Hematopoietic multipotent progenitor cell (in vitro differentiated cells): ENCODE results near the gene NOTCH3. TPM values are rescaled to one million over a fixed set of nuclear protein-coding genes. Genes with fewer than 3 reads are reported as not detected.
A peak's percentile ranks its signal among the peaks of the same experiment; 100 is the strongest.

Experiments
- DNase-seq, 3 donors: peaks; one replicate each; pipeline ENCODE4 v3.0.0-alpha.2; 2011 to 2015; ENCODE audit warnings: low read depth in 2 of 3, low spot score in 2 of 3
- total RNA-seq: library from RNA; depleted of rRNA; stranded (reverse); fragments of >200 nt; gene quantifications from one replicate; pipeline ENCODE4 v1.2.3, GENCODE V29; 2012

Gene NOTCH3
- total RNA-seq, 1 donor, result 7.5 TPM

DNA sequence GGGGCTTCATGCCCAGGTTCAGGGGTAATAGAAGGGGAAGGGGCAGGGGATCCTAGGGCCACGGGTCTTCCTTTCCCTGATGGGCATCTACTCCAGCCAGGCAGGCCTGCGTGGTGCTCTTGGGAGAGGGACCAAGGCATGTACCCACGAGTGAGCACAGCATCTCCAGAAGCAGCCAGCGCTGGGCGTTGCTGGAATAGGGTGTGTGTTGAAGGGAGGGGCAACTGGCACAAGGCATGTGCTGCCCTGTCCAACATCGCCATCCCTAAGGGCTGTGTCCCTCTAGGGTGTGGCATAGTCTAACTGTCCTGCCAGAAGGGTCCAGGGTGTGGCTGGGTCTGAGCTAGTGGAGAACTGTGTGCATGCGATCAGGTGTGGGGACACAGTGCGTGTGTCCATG is 2.9 kb downstream of the NOTCH3 start:
- DNase-seq, result no peak

DNA sequence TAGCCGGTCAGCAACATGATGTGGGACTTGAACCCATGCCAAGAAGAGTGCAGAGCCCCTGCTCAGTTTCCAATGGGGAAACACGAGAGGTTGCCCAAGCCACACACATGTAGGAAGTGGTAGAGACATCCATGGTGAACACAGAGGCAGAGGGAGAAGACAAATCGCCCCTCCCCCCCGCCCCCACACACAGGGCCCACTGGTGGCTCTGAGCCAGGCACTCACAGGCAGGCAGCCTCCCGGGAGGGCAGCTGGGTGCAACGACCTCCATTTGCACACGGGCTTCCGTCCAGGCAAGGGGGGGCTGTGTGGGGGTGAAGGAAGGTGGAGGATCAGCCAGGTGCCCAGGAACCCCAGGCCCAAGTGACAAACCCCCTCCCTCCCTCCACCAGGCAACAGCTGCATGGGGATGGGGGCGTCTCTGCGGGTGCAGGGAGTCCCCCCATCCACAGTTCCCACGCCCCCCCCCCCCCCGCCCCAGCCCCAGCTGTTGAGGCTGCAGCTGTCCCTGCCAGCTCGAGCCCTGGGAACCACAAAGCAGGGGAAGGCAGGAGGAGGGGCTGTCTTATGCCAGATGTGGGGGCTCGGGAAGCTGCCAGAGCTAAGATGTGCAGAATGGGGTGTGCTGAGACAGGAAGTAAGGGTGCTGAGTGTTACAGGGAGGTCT is 3.4 kb downstream of the NOTCH3 start:
- peak in 2 of 3 donors; percentile 84 to 91 for DNase-seq

DNA sequence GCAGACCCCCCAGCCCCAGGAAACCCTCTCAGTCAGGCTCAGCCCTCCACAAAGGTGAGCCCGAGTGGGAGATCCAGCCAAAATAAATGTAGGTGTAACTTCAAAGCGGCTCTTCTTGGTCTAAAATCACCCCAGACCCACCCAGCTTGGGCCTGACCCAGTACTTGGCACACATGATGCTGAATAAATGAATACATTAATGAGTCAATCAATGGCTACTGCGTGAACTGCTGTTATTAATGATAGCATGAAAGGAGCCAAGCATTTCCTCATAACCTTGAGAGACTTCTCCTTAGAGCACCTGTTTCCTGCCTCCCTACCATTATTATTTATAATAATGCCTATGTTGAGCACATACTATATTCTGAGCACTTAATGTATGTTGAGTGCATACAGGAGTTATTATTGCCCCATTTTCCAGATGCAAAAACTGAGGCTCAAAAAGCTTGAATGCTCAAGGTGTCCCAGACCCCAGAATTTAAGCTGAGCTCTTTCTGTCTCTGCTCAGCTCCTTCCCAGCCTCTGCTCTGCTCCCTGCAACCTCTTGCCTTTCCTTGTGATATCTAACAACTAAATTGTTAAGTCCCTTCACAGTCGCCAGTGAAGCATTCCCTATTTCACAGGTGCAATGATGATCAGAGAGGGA is 4.3 kb downstream of the NOTCH3 start:
- peak in 1 of 3 donors; percentile 39 for DNase-seq

DNA sequence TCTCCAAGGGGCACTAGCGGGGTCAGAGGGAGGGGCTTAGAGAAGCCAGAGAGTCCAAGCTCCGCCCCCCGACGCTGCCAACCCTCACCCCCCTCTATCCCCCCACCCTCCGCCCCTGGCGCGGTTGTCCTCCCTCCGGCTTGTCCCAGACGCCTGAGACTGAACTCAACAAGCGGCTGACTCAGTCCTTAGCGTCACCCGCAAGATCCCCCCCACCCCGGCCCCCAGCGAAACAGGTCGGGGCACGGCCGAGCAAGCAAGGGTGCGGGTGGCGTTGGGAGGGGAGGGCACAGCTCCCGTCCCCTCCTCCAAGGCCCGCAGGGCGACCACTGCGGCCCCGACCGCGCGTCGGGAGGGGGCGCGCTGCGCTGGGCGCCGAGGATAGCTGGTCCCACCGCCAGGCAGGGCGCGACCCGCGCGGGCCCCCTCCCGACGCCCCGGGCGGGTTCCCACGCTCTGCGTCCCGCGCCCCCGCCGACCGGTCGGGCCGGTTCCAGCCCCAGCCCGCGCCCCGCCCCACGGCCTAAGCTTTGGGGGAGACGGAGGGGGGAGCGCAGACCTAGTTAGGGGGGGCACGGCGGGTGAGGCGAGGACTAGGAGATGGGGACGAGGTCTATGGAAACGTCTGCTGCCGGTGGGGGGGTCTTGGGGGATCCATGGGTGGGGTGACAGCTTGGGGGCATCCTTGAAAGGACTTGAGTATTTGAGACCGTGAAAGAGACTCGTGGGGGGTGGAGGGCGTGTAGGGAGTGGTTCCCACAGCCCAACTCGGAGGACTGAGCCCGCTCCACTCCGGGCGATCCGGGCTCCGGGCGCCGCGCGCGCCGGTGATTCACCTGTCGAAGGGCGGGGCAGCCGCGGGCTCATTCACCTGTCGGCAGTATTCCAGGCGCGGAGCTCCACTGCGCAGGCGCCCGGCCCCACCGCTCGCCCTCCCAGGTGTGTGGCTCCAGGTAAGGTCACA is 5.1 kb downstream of the NOTCH3 start:
- peak in 2 of 3 donors; percentile 73 to 79 for DNase-seq

DNA sequence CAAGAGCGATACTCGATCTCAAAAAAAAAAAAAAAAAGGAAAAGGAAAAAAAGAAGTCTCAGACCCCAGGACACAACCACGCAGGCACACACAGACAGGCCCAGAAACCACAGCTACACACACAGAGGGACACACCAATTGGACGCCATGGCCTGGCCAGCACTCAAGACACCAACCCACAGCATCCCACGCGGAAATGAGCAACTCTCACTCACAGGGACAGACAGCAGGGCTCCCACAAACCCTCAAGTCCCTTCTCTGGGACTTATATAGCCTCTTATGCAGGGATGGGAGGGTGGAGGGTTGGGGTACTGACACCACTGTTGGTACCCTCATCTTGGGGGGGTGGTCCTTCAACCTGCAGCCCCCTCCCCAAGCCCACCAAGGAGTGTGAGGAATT is 5.9 kb downstream of the NOTCH3 start:
- DNase-seq, result peak in 1 of 3 donors; percentile 29

DNA sequence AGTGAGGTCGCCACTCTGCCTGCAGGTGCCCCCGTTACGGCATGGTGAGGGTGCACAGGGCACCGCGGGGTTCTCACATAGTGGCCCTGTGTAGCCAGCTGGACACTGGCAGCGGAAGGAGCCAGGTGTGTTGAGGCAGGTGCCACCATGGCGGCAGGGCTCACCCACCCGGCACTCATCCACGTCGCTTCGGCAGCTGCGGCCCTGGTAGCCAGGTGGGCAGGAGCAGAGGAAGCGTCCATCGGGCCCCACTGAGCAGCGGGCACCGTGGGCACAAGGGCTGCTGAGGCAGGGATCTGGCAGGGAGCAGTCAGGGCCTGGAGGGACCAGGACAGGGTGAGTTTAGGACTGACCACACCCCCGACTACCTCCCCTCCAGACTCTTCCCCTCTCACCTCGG is 8.8 kb downstream of the NOTCH3 start:
- DNase-seq, result no peak

DNA sequence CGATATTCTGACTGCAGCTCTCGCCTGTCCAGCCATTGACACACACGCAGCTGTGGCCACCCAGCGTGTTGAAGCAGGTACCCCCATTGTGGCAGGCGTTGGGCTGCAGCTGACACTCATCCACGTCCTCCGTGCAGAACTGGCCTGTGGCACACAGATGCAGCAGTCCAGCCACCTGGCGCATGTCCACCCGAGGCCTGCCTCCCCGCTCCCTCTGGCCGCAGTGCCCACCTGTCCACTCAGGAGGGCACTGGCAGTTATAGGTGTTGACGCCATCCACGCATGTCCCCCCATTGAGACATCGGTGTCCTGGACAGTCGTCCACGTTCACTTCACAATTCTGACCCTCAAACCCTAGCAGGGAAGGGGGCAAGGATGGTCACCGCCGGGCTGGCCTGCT is 9.3 kb downstream of the NOTCH3 start:
- no peak for DNase-seq

DNA sequence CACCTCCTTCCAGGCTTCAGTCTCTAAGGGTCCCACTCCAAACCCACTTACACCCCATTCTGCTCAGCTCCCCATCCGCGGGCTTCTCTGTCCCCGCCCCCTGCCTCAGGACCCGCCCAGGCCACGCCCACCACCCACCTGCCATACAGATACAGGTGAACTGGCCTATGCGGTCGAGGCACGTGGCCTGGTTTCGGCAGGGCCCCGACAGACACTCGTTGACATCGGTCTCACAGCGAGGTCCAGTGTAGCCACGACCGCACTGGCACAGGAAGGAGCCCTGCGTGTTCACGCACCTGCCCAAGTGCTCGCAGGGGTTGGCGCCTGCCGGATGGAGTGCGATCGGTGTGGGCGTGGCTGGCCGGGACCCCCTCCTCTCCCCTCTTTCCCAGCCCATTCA is 11.9 kb downstream of the NOTCH3 start:
- DNase-seq, result no peak

DNA sequence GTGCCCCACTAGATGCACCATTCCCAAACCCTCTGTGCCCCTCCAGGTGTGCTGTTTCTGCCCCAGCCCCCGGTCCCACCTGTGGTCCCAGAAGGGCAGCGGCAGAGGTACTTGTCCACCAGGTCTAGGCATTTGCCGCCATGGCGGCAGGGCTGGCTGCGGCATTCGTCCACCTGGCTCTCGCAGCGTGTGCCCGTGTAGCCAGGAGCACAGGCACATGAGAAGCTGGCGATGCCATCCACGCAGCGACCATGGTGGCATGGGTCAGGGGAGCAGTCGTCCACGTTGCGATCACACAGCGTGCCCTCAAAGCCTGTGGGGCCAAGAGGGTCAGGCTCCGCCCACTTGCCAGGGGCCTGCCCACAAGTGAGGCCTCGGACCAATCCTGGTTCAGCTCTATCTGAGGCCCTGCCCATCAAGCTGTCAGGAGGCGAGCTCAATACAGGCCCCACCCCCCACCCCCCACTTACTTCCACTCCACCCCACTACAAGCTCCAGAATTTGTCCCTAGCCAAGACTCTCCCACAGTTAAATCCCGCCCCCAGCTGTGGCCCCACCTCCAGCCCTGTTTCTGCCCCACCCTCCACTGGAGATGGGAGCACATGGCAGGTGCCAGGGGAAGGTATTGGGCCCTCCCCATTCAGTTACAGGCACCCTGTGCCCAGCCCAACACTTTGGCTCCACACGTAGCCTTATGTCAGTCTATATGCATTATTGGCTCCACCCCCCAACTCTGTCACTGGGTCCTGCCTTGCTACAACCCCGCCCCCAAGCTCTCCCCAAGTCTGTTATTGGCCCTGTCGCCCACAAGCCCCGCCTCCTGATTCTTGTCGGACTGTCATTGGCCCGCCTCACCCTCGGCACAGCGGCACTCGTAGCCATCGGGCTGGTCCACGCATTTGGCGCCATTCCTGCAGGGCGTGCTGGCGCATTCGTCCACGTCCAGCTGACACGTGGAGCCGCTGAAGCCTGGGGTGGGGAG is 13.5 kb downstream of the NOTCH3 start:
- no peak for DNase-seq

DNA sequence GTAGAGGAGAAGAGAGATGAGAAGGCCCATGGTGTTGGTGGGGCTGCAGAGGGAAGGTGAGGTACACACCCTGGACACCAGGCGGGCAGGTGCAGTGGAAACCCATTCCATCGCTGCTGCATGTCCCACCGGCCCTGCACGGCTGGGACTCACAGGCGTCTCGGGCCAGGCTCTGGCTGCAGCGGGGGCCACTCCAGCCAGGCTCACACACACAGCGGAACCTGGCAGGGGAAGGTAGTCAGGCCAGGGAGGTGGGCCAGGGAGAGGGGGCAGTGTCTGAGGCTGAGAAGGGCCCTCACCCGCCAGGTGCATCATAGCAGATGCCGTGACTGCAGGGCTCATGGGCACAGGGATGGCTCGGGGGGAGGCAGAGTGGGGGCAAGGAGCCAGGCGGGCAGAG is 15.6 kb downstream of the NOTCH3 start:
- DNase-seq, result no peak

DNA sequence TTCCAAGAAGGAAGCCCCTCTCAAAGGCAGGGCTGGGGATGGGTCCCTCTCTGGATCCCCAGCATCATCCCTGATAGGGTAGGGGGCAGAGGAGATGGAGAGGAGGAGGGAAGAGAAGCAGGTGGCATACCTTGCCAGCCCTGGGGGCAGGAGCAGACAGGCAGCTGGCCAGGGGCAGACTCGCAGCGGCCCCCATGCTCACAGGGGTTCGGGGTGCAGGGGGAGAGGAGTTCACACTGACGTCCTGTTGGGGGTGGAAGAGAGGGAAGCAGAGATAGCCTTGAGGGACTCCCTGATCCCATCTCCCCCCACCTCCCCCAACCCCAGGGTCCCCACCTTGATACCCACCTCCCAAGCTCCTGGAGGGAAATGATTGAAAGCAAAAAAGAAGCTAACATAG is 16.0 kb downstream of the NOTCH3 start:
- no peak for DNase-seq

DNA sequence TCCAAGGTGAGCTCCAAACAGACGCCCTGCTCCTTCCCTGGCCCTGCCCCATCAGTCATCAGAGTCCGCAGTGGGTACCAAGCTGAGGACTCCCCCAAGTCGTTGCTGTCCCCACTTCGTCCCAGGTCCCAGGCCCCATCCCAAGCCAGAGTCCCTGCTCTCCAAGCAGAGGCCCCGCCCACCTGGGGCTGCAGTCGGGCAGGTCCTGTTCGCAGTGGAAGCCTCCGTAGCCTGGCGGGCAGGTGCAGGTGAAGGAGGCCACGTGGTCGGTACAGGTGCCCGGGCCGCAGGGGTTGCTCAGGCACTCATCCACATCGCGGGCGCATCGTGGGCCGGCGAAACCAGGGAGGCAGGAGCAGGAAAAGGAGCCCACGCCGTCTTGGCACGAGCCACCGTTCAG is 19.4 kb downstream of the NOTCH3 start:
- no peak for DNase-seq

DNA sequence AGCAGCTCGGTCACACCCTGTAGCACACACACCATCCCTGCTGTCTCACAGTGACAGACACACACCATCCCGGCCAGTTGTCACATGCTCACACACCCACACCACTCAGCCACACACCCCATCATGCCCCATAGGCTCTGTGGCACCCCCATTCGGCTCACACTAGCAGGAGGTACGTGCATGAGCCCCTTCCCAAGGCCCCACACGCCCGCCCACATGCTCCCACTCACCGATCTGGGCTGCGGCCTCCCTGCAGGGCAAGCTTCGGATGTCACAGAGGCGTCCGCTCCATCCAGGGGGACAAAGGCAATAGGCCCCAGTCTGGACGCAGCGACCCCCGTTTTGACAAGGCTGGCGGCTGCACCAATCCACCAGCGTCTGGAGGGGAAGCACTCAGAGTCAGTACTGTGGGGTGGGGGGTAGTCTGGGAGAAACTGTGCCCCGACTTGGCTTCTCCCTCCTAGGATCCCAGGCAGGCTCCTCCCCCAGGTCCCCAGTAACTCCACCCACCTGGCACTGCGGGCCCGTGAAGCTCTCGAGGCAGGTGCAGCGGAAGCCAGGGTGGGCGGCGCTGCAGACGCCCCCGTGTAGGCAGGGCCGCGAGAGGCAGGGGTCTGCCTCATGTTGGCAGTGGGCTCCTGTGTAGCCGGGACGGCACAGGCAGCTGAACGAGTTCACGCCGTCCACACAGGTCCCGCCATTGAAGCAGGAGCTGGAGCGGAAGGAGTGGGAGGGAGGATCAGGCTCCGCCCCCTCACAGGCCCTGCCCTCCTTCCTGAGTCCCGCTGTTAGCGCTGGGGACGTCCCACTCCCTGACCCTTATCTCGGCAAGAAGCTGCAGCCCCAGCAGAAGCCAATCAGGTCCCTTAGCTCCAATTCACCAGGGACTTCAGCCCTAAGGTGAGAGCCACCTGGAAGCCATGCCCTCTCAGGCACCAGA is 20.1 kb downstream of the NOTCH3 start:
- DNase-seq, result no peak

DNA sequence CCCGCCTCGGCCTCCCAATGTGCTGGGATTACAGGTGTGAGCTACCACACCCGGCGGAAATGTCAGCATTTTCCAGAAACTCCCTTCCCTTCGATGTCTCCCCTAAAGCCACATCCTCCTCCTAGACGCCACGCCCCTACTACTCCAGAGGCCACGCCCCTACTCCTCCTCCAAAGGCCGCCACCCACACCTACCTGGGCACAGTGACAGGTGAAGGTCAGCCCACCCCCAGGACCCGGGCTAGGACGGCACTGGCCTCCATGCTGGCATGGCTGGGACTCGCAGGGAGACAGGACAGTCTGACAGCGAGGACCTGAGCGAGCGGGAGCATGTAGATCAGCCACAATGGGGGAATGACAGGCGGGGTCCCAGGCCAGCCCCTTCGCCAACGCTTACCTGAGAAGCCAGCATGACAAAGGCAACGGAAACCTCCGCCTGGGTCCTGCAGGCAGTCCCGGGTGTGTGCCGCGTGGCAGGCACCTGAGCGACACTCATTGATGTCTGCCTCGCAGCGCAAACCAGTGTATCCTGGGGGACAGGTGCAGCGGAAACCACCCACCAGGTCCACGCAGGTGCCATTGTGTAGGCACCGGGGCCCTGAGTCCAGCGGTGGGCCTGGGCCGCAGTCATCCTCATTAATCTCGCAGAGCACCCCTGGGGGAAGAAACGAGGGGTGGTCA is 22.0 kb downstream of the NOTCH3 start:
- no peak for DNase-seq

DNA sequence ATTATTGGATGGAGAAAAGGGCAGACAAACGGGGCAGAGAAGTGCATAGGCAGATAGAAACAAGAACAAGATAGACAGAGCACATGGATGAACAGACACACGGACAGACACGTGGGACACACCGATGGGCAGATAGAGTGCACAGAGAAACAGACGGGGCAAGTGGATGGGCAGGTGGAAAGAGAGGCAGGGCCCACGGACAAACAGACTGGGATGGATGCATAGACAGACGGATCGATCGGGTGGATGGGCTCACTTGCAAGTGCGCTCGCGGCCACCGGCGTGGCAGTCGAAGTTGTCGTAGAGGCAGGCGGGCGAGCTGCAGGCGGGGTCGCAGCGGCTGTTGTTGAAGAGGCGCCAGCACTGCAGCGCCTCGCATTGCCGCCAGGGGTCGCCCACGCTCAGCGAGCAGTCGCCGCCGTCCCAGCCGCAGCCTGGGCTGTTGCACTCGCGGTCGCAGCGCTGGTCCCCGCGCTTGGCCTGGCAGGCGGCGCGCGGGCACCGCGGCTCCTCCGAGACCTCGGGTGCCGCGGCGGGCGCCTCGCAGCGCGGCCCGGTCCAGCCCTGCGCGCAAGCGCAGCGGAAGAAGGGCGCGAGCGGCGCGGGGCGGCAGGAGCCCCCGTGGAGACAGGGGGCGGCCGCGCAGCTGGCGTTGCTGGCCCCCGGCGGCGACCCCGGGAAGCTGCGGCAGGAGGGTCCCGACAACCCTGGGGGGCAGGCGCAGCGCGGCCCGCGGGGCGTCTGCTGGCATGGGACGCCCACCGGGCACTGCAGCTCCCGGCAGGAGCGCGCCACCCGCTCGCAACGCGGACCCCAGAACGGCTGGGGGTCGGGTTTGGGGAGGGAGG is 23.3 kb downstream of the NOTCH3 start:
- DNase-seq, result peak; percentile 78 to 87 (median 87)

DNA sequence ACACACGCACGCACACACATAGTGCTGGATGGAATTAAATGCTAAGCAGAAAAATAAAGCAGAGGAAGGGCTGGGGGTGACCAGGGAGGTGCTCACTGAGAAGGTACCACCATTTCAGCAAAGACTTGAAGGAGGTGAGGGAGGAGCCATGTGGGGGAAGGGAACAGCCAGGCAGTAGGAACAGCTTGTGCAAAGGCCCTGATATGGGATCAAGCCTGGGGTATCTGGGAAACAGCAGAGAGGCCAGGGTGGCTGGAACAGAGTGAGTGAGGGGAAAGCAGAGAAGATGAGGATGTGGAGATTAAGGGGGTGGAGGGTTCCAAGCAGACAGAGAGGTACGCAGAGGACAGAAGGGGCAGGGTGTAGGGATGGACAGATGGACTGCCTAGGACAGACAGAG is 25.2 kb downstream of the NOTCH3 start:
- no peak for DNase-seq

DNA sequence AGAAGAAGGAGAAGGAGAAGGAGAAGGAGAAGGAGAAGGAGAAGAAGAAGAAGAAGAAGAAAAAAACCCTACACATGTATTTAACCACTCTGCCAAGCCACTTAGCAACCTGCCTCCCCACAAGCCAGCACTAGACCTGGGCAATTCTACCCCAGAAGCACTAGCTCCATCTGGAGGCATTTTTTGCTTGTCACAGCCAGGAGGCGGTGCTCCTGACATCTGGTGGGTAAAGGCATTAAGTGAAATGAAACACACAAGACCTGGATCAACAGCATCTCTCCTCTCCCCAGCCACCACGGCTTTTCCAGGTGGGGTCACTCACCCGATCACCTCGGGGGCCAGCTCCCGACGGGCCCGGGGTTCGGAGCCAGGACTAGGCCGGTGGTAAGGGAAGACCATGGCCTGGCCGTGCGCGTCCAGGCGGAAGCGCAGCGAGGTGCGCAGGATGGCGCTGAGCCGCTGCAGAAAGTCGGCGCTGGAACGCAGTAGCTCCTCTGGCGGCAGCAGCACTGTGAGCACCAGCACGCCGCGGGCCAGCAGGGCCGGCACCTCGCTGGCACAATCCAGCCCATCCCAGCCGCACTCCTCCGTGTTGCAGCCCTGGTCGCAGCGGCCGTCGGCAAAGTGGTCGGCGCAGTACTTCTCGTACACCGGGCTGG is 26.9 kb downstream of the NOTCH3 start:
- DNase-seq, result peak in 2 of 3 donors; percentile 47 to 76
